ENCODE data around the gene SRBD1.

The SRBD1 gene

DNA sequence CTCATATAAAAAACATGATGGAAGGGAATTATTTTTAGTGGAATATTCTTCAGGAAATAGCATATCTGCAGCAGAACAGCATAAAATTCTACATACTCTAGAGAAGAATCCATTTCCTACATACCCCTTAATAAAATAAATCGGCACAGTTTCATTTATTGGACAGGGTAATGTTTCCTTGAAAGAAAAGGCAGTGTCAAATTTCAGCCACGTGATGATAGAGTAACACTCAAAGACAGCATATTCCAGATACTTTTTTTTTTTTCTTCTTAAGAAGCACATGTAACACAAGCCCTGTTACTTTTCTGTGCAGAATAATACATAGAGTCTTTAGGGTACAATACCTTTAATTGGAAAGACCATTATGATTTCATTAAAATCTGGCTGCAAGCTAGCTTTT, 204.4 kb downstream of the SRBD1 start:
- DNase-seq = no peak

DNA sequence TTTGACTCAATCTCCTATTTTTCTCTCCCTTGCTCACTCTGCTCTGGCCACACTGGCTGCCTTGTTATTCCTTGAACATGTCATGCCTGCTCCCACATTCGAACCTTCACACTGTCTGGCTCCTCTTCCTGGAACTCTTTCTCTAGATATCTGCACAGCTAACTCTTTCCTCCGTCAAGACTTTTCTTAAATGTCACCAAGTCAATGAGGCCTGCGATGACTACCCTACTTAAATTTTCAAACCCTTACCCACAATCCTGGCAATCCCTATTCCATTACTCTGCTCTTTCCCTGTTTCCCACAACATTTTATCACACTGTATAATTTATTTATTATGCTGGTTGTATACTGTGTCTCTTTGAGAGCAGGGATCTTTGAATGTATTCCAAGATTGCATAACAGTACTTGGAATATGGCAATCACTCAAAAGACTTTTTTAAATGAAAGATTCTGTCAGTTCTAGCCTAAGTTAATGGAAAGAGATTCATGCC, 206.2 kb downstream of the SRBD1 start:
- DNase-seq = peak; percentile 90

DNA sequence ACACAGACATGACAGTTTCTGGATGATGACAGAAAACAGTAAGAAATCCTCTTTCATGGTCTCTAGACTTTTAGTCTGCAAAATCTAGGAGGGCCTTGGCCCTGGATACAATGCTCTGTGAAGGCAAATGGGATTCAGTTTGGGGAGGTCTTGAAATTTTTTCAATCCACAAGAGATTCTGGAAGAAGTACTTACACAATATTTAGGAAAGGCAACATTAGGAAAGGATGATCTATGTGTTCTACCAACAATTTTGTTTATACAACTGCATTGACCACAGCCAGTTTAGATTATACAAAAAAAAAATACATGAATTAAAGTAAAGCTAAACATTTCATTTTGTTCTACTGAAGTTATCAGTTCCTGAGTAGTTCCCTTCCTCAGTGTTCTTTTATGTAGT, 208.0 kb downstream of the SRBD1 start:
- DNase-seq = no peak

DNA sequence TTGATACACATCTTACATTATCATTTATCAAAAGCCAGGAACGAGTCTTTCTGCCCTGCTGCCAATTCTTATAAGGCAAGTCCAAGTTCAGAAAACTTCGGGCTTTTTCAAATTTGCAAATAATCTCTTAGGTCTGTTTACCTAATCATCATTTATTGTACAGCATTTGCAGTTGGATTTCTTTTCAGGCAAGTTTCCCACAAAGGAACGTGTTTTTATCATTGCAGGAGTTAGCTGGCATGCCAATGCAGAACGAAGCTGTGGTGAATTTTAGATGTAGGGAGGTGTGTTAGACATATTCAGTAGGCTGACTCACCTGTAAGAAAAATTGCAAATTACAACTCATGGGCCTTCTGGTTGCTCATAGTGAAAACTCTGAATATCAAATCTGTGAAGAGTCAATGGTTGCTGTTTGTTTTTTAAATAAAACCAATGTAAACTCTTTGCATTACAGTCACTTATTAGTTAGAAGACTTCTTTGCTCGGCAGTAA, 209.6 kb downstream of the SRBD1 start:
- no peak for DNase-seq

DNA sequence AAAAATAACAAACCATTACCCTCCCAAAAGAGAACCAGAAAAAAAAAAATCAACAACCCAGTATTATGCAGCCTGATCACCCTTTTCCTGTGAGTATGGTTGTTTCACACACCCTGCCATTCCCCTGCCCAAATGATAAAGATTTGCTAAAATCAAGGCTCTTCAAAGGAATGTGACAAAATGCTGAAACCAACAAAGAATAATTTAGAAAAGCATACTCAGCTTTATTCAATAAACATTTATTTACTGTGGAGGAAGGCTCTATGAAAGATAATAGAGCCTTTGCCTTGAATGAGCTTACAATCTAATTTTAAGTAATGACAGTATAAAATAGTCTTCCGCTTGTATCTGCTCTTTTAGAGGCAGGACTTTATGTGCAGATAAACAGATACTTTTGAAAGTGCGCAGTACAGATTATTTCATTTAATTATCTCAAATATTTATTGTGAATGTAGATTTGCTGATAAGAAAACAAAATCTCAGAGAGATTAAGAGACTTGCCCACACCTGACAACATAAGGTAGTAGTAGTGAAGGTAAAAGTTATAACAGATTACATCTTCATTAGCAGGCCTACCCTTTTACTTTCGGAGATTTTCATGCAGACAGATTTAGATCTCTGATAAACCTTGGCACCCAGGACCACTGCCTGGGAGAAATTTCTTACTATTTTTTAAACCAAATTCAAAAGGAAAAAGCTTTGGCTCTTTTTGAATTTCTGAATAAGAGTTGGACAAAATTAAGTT, 211.9 kb downstream of the SRBD1 start:
- no peak for DNase-seq

DNA sequence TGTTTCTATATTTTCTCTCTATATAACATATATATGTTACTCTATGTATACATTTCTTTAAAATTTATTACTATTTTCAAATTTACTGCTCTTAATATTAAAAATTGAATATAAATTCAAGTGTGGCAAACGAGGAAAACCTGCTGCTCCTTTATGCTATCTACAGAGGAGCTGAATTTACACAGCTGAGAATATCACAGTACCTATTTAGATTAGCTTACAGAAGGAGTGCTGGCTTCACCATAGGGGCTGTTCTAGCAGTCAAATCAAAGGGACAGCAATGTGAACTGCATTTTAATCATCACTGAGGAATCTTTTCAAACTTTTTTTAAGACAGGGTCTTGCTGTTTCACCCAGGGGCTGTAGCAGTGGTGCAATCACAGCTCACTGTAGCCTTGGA, 213.8 kb downstream of the SRBD1 start:
- no peak for DNase-seq

DNA sequence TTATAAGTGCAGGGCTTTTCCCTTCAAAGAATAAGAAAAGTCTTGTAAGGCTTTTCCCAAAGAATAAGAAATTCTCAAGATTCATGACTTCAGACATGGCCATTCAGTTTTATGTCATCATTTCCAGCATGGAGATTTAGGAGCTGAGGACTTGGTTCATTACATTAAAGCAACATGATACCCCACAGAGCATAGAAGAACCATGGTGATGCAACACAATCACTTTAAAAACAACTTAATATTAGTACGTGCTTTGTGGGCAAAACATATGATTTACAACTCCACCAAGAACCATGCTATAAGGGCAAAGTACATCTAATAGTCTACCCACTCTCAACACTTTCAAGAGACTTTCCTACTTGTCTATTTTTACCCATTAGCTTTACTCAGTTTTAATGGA, 214.4 kb downstream of the SRBD1 start:
- no peak for DNase-seq

DNA sequence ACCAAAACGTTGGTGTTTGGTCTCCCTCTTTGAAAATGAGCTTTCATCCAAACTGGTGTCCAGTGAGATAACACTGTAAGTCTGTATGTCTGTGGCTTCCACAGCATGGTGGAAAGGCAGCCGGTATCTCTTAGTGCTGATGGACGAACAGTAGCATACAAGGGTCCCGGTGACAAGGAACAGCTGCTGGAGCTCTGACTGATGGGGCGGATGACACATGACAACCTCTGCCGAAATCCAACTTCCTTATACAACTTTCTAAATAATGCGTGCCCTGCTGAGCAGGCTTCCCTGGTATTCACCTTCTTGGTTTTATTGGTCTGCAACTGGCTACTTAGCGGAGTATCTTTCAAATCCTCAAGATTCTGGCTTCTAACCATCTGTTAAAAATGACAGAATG, 216.2 kb downstream of the SRBD1 start:
- no peak for DNase-seq

DNA sequence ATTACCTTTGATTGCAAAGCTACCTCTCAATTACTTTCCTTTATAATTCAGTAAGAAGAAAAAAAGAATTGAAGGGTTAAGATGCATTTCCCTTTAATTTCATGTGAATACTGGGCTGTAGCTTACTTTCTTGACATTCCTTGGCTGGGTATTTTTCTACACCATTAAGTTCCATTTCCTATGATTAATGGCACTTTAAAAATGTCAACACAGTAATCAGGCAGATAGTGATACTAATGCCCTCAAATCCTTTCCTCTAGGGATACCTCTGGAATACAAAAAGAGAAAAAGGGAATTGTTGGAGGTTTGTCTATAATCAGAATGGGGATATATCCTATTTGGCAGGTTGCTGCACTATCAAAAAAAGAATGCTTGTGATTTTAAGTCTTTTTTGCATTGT, 216.9 kb downstream of the SRBD1 start:
- DNase-seq = peak; percentile 56

DNA sequence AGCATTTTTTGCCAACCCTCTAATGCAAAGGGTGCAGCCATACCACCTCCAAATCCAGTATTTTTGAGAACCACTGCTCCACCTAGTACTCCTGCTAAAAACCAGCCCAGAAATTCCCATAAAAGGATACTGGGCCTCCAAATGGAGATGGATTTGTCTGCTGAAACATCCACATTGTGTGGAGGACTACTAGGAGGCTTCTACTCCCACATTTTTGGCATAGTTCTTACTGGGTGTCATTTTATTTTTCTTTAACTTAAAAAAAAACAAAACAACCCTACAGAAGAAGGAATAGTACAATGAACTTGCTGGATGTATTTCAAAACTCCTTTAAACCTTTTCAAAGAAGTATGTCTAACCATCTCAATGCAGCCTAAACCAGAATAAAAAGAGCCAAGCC, 219.2 kb downstream of the SRBD1 start:
- peak; percentile 34 for DNase-seq

DNA sequence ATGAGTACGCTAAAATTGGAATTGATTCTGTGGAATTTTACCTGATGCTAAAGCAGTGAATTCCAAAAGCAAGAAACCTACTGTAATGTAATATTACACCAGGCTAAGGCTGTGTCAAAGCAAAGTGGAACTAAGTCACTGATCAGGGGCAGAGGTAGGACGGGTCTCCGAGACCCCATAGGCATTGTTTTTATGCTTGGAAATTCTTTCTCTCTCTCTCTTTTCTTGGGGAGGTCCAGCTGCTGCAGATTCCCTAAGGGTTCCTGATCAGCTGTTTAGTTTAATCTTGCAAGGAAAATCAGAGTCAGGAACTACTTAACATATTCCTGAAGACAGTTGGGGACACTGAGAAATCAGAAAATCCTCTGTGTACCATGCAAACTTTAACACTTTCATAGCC, 220.2 kb downstream of the SRBD1 start:
- DNase-seq = no peak

DNA sequence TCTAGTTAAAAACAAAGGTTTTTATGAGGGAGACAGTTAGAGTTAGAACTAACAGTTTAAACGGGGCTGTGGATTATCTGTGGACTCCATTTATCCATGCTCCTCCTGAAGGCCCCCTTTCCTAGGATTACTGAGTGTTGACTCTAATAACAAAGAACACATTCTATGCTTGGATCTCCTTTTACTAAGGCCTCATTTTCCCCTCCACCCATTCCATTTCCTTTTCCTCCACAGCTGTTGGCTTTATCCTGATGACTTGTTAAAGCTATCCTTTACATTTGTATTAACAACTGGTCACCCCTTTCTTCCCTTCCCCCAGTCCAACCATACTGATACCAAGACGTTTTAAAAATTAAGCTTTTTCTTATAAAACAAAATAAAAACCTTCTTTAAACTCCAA, 220.6 kb downstream of the SRBD1 start:
- no peak for DNase-seq

DNA sequence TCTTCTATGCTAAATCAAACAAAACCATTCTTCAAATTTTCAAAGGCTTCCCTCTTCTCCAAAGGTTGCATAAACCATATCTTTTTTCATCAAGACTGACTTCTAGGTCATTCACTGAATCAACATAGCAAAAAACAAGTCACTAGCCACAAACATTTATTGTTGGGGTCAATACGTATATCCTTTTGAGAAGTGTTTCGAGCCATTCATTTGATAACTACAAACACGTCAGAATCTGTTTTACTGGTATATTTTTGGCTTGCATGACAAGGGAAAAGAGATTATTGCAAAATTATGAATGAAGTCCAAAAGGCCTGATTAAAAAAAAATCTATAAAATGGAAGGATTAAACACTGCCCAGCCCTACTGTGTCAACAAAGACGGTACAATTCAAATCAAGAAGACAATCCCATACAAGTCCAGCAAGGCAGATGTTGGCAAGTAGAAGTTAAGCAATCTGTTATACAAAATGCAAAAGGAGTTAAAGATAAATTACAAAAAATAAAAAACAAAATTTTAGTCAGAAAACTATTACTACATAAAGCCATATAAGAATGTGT, 222.4 kb downstream of the SRBD1 start:
- DNase-seq = no peak

DNA sequence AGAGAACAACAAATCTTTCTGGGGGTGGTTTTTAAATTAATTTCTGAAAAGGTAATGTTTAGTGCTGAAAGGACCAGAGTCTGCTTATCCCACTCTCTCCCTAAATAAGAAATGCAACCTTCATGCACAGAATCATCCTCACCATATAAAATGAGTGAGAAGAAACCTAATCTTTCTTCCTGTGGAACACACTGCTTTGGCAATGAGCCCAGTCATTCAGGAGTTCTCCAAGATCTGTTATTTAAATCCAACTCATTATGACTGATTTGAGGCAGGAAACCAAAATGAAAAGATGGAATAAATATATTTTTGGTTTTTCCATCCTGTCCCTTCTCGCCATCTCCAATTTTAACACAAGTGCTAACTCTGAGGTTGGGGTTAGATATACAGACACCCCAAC, 228.3 kb downstream of the SRBD1 start:
- no peak for DNase-seq

DNA sequence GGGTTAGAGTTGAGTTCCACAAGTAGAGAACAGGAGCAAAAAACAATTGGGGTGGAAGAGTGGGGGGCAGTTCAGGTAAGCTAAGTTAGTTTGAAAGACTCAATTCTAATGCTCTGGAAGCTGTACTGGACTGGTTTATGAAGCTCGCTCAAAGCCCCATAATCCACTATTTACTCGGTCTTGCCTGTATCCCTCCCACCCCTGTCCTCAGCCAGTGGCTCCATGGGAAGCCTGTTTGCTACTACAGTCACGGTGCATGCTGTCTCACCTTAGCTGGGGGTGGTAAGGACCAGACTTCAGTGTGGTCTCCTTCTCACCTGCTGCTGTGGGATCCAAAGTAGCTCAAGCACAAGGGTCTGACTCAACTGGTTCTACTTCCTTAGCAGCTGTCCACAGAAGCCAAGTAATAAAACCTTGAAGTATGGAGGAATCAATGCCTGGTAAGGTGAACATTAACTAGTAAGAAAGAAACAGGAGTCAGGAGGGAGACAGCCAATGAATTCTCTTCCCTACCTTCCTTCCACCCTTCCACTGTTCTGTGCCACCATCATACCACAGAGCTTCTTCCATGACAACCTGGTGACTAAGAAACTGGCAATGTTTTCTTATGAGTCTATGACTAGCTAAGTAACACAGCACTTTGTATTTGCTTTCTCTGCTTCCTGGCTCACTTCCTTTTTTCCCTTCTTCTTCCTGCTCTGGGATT, 230.8 kb downstream of the SRBD1 start:
- DNase-seq = peak; percentile 90

DNA sequence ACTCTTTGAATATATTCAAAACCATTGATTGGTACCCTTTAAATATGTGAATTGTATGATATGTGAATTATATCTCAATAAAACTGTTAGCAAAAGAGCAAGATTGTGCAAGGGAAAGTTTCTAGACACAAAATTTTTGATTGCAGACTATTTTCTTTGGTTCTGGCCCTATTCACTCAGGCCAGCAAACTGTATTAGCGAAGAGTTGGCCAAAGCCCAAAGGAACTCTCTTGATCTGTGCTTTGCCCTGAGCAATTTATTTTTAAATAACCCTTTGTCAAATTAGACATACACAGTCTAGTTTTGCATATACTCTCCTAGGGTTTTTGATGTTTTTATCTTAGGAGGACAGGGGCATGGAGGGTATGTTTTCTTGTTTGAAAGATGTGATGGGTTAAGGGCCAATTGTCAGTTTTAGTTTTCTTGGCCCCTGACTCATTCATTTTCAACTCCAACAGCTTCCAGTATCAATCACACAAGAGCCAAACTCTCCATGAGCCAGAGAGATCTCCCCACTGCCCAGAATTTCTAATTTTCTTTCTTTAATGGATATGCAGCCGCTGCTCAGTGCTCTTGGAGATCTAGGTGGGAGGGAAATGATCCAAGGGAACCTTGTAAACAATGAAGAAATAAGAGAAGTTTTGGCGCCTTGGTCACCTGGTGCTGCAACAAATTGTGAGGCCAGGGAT, 231.5 kb downstream of the SRBD1 start:
- no peak for DNase-seq

DNA sequence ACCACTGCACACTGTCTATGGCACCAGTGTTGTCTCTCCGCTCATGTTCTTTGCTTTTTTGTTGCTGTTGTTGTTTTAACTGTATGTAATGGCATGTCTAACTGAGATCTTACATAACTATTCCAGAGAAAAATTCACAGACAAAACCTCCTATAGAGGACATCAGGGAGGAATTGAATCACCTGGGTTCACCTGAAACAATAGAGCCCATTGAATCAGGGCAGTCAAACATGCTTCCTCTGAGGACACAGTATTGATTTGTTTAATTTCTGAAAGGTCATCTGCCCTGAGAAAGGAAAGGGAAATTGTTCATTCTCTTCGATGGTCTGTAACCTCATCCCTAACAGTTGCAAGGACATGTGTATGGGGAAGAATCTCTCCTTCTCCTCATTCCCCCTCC, 237.5 kb downstream of the SRBD1 start:
- DNase-seq = no peak

DNA sequence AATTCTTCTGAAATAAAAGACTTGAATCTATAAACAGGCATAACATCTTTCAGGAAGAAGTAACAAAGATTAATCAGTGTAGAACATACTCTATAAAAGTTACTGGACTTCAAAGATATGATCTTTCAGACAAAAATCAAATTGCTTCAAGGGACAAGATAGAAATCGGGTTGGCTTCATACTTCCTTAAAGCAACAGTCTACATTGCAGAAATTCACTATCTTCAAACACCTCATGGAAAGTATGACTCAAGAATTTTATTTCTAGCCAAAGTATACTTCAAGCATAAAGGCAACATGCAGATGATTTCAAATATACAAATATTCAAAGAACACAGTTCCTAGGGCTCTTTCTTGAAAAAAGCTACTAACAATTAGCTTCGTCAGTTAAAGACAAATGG, 240.7 kb downstream of the SRBD1 start:
- no peak for DNase-seq

DNA sequence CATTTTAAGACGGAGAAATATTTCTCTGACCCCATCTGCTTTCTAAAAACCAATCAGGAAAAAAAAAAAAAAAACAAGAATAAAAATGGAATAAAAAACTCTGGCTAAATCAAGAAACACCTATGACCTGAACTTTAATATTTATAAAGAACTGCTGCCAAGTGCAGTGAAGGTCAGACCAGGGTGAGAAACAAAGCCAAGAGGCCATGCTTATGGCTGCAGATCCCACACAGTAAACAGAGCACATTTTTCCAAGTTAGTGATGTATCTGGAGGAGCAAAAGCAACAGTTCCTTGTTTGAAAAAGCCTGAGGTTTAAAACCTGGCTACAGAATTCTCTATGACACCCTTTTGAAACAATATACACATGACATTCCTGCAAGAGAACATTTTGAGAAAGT, 242.3 kb downstream of the SRBD1 start:
- no peak for DNase-seq

DNA sequence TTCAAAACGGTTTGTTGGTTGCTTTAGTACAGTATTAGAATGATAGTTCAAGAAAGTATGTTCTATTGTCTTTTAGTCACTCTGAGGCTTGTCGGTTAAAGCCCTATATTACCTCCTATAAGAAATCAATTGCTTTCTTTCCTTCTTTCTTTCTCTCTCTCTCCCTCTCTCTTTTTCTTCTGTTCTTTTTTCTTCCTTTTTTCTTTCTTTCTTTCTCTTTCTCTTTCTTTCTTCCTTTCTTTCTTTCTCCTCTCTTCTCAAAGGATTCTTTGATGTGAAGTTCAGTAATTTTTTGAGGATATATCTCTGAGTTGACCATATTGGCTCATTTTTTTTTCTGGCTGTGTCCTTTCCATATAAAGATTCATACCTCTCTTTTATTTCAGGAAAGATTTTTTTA, 249.4 kb downstream of the SRBD1 start:
- DNase-seq = no peak

DNA sequence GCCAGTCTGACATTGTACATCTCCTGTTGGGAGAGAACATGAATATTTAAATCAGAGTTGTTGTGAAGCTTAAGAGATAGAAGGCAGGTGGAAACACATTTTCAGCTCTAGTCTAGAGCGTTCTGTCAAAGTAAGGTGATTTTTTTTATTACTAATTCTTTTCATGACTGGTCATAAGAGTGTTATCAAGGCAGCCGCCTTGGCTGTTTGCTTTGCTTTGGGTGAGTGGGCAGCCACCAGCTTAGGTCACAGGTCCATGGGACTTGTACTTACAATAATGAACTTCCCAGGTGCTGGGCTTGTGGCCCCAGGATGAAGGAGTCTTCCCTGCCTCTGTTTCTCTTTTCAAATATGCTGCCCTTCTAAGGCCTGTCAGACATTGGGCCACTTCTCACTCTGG, 256.3 kb downstream of the SRBD1 start:
- DNase-seq = no peak

DNA sequence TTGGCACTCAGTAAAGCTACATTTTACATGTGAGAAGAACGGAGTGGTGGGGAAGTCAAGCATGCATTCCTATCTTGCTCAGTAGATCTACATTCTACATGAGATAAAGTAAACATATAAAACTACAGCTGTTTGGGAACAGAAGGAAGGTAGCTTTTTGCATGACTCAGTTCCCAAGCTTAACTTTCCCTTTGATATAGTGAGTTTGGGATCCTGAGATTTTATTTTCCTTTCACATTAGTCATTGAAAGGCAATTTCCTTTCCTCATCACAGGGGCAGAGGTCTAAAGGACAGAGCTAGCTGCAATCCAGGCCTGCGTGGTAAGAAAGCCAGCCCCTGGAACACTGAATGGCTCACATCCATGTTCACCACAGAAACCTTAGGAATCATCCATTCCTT, 257.2 kb downstream of the SRBD1 start:
- peak; percentile 96 for DNase-seq

DNA sequence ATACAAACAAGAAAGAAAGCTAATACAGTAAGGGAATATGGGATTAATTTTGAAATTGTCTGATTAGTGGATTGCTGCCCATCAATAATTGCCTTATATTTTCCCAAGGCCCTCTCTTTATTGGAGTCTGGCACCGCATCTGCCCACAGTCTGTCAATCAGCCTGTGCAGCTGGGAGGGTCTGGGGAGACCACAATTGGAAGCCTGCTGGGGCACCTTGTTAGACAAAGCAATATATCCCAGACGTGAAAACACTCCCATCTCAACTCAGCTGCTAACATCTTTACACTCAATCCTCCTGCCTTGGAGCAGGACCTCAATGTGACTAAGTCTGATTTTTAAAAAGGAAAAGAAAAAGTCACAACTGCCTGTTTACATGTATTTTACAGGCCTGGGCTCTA, 258.6 kb downstream of the SRBD1 start:
- DNase-seq = no peak

Data from kidney glomerular epithelial cell (primary cell).